ENCODE results near the gene CRAMP1. TPM values are rescaled to one million over a fixed set of nuclear protein-coding genes. Genes with fewer than 3 reads are reported as not detected.
A peak's percentile ranks its signal among the peaks of the same experiment; 100 is the strongest.

The CRAMP1 gene
- polyA plus RNA-seq, 1 of the 3 experiments (the other 2 are of a cell fraction), result 9.5 TPM

- TF ChIP-seq REST (IDR thresholded peaks at IDR 0.05; ENCODE audit: low read depth, low read length) (0 out of 2 replicates have a peak, but pooled peaks have one; percentile 26), GATA2 (CRISPR knock-in tag; IDR thresholded peaks at IDR 0.05) (no peak), PBX3 (IDR thresholded peaks at IDR 0.05) (peak; percentile 97), NFIC (IDR thresholded peaks at IDR 0.05; ENCODE audit: borderline replicate concordance) (no peak; the same call in 1 of the 2 replicates), EP300 (IDR thresholded peaks at IDR 0.05; ENCODE audit: borderline replicate concordance in 1 of 2, low read depth in 1 of 2, low read length in 1 of 2) (peak in 1 of 2 experiments; percentile 22; a peak in 1 of 4 replicates), SIN3A (IDR thresholded peaks at IDR 0.05; ENCODE audit: borderline replicate concordance, low read depth, low read length) (0 out of 2 replicates have a peak, but pooled peaks have one; percentile 77), RXRA (IDR thresholded peaks at IDR 0.05; ENCODE audit: borderline replicate concordance, low read depth) (no peak), MAX (IDR thresholded peaks at IDR 0.05; ENCODE audit: low read depth) (no peak; the same call in 1 of the 2 replicates), RCOR1 (IDR thresholded peaks at IDR 0.05; ENCODE audit: low read length) (0 out of 2 replicates have a peak, but pooled peaks have one; percentile 8), JUND (IDR thresholded peaks at IDR 0.05) (no peak; the same call in 1 of the 2 replicates), ZBTB33 (IDR thresholded peaks at IDR 0.05; ENCODE audit: borderline replicate concordance, low read depth) (peak; percentile 37; the same call in 1 of the 2 replicates), POLR2AphosphoS5 (IDR thresholded peaks at IDR 0.05; ENCODE audit: low read depth, low read length) (peak; percentile 97)
Observed at GRCh38 chr16:1705688-1706385, 93.7 kb downstream of the CRAMP1 start, which contains the start of gene MAPK8IP3 (continued).

Measured in SK-N-SH (cell line).